AG10803 (cell line): ENCODE data around the gene SLC13A1.

Experiments
- DNase-seq: peaks from one replicate; pipeline ENCODE4 v3.0.0; 2010; ENCODE audit warnings: low read depth
- H3K4me3 ChIP-seq: 2 replicates; pipeline ENCODE4 v1.5.1; 2011; ENCODE audit warnings: mild to moderate bottlenecking, low read length, control low read depth
- CTCF ChIP-seq: conservative IDR thresholded peaks from 2 replicates; pipeline ENCODE4 v1.5.1; 2011; ENCODE audit warnings: mild to moderate bottlenecking, low read length, control low read depth, inconsistent platforms

The SLC13A1 gene

GRCh38 chr7:123075838-123076467 is 123.8 kb downstream of the SLC13A1 start:
- no peak for TF ChIP-seq CTCF
- no peak overlapping the region for H3K4me3 ChIP-seq
- DNase-seq, result no peak

- peak; percentile 55 for TF ChIP-seq CTCF
- peak; percentile 20 for DNase-seq
- H3K4me3 ChIP-seq, result no peak overlapping the region
Measured at GRCh38 chr7:123070702-123071286, 129.0 kb downstream of the SLC13A1 start.

- TF ChIP-seq CTCF, result no peak
- H3K4me3 ChIP-seq, result no peak overlapping the region
- DNase-seq, result no peak
Measured at GRCh38 chr7:123067814-123068213, 132.0 kb downstream of the SLC13A1 start.
